HEK293T (cell line): ENCODE results near the gene PRKCB.

Source experiments
- CTCF ChIA-PET: fragments of 350-600 bp; formaldehyde crosslinking; extraction: SDS; loops from one replicate; lab custom pipeline; 2021; ENCODE audit warnings: antibody characterized with exemption, inconsistent platforms; lab: Yijun Ruan, JAX
- POLR2A ChIA-PET: fragments of 350-600 bp; formaldehyde crosslinking; extraction: SDS; loops from one replicate; lab custom pipeline; 2020; ENCODE audit warnings: antibody characterized with exemption, inconsistent platforms; lab: Yijun Ruan, JAX
- DNase-seq: peaks from one replicate; pipeline ENCODE4 v3.0.0; 2012; ENCODE audit warnings: mixed read lengths; ENCODE audit errors: extremely low spot score
- ARNT ChIP-seq: fragments of 450-650 bp; IDR thresholded peaks from 2 replicates; pipeline ENCODE4 v1.6.1; 2017; ENCODE audit warnings: mild to moderate bottlenecking
- BHLHE40 ChIP-seq: fragments of 450-650 bp; IDR thresholded peaks from 2 replicates; pipeline ENCODE4 v1.6.1; 2016; ENCODE audit warnings: mild to moderate bottlenecking, moderate library complexity, borderline replicate concordance
- CTBP1 ChIP-seq: fragments of 450-650 bp; IDR thresholded peaks from 2 replicates; pipeline ENCODE4 v1.6.1; 2016; ENCODE audit warnings: borderline replicate concordance
- ELF4 ChIP-seq: fragments of 450-650 bp; IDR thresholded peaks from 2 replicates; pipeline ENCODE4 v1.6.1; 2017; ENCODE audit warnings: antibody characterized with exemption
- FOXA1 ChIP-seq: fragments of 450-650 bp; IDR thresholded peaks from 2 replicates; pipeline ENCODE4 v1.6.1; 2016; ENCODE audit warnings: mild to moderate bottlenecking
- FOXK2 ChIP-seq: fragments of 450-650 bp; IDR thresholded peaks from 2 replicates; pipeline ENCODE4 v1.6.1; 2016; ENCODE audit warnings: mild to moderate bottlenecking
- FOXM1 ChIP-seq: fragments of 450-650 bp; IDR thresholded peaks from 2 replicates; pipeline ENCODE4 v1.6.1; 2017; ENCODE audit warnings: mild to moderate bottlenecking, borderline replicate concordance
- HDGF ChIP-seq: fragments of 450-650 bp; IDR thresholded peaks from 2 replicates; pipeline ENCODE4 v1.6.1; 2017; ENCODE audit warnings: antibody characterized with exemption, borderline replicate concordance
- L3MBTL2 ChIP-seq: fragments of 450-650 bp; conservative IDR thresholded peaks from 2 replicates; pipeline ENCODE4 v1.6.1; 2016; ENCODE audit warnings: mild to moderate bottlenecking
- LEF1 ChIP-seq: fragments of 450-650 bp; IDR thresholded peaks from 2 replicates; pipeline ENCODE4 v1.6.1; 2017; ENCODE audit warnings: mild to moderate bottlenecking, borderline replicate concordance
- NFRKB ChIP-seq: fragments of 450-650 bp; IDR thresholded peaks from 2 replicates; pipeline ENCODE4 v1.6.1; 2016; ENCODE audit warnings: mild to moderate bottlenecking, moderate library complexity
- PKNOX1 ChIP-seq: fragments of 450-650 bp; IDR thresholded peaks from 2 replicates; pipeline ENCODE4 v1.6.1; 2016
- SP1 ChIP-seq: fragments of 450-650 bp; IDR thresholded peaks from 2 replicates; pipeline ENCODE4 v1.6.1; 2017
- SUZ12 ChIP-seq: fragments of 450-650 bp; IDR thresholded peaks from 2 replicates; pipeline ENCODE4 v1.6.1; 2016; ENCODE audit warnings: mild to moderate bottlenecking
- TARDBP ChIP-seq: fragments of 450-650 bp; IDR thresholded peaks from 2 replicates; pipeline ENCODE4 v1.6.1; 2016
- ZNF384 ChIP-seq: fragments of 450-650 bp; IDR thresholded peaks from 2 replicates; pipeline ENCODE4 v1.6.1; 2016

The PRKCB gene

DNA sequence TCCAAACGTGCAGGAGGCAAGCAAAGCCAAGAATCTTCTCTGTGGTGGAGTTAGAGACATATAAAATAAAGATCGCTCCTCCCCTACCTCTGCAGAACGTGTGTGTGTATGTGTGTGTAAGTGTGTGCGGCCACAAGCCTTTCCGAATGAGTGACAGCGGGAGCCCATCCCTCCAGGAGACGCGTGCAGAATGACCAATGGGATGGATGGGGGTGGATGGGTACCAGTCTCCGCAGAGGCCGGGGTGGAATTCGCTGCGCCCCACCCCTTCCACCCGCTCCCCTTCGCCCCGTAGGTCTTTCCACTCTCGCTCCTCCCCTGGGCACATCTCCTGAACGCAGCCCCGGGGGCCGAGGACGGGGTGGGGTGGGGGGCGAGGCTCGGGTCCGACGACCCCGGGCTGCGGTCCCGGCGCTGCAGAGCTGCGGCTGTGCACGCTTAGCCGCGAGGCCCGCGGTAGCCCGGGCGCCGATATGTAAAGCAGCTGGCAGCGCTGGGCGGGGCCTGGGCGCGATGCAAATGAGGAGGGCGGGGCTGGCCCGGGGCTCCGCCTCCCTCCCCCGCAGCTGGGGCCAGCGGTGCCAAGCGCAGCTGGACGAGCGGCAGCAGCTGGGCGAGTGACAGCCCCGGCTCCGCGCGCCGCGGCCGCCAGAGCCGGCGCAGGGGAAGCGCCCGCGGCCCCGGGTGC is at the start of gene PRKCB:
Gene PRKCB (plus strand): TSS at position 594 of the 688 bp plus-strand sequence.
- peak; percentile 96 for DNase-seq
- CTCF ChIA-PET, result no interaction called here
- TF ChIP-seq ELF4 (no peak), PKNOX1 (peak; percentile 75)
- POLR2A ChIA-PET, result no interaction called here

GRCh38 chr16:23786964-23787561 is 48.7 kb upstream of the PRKCB start:
- POLR2A ChIA-PET, result interaction anchor here (0.6 kb wide), 1 partner anchor 174 kb away, joined by 3 read pairs; no protein-coding TSS in a partner anchor
- no peak for DNase-seq
- TF ChIP-seq ELF4 (no peak), LEF1 (no peak), ARNT (no peak), HDGF (no peak), FOXK2 (no peak), PKNOX1 (no peak), L3MBTL2 (no peak), NFRKB (no peak), FOXM1 (no peak), TARDBP (no peak), CTBP1 (no peak), SUZ12 (no peak)
- CTCF ChIA-PET, result no interaction called here

DNA sequence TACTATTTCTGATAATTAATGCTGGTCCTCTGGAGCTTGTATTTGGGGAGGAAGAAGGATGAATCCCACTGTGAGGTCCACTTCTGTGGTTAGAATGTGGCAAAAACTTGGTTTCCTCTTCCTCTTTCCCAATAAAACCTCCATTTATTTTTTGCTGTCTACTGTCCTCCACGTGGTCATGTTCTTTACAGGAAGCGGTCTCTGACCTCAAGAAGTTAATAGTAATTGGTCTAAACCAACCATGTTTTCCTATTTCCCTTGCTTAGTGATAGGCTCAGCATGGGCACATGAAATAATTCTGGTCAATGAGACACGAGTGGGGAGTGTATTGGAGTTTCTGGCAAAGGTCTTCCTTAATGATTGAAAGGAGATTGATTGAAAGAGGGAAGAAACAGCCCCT is 47.1 kb upstream of the PRKCB start:
- POLR2A ChIA-PET, result no interaction called here
- no peak for TF ChIP-seq NFRKB
- TF ChIP-seq FOXA1, result no peak
- no peak for TF ChIP-seq CTBP1
- no peak for TF ChIP-seq HDGF
- no peak for TF ChIP-seq ARNT
- no peak for TF ChIP-seq SUZ12
- TF ChIP-seq FOXK2, result no peak
- CTCF ChIA-PET, result no interaction called here
- DNase-seq, result no peak

DNA sequence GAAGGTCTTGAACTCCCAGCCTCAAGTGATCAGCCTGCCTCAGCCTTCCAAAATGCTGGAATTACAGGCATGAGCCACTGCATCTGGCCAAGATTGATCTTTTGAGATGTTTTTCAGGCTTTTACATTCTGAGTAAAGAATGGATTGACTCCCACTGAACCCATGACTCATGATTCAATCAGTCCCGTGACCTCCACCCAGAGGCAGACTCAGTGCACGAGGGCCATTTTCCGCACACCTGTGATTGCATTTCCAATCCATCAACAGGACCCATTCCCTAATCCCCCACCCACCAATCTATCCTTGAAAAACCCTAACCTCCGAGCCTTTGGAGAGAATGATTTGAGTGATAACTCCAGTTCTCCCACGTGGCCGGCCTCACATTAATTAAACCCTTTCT is 40.4 kb upstream of the PRKCB start:
- TF ChIP-seq SUZ12 (no peak), ZNF384 (no peak), ARNT (no peak), NFRKB (no peak), FOXA1 (no peak), HDGF (no peak), BHLHE40 (no peak), FOXK2 (no peak), LEF1 (no peak), ELF4 (no peak), PKNOX1 (no peak), SP1 (no peak), CTBP1 (no peak), TARDBP (no peak), L3MBTL2 (no peak)
- POLR2A ChIA-PET, result no interaction called here
- DNase-seq, result no peak
- CTCF ChIA-PET, result interaction anchor here (1.2 kb wide), 1 partner anchor 8 kb away, joined by 4 read pairs; no protein-coding TSS in a partner anchor

GRCh38 chr16:23796941-23797340 is 38.8 kb upstream of the PRKCB start:
- TF ChIP-seq PKNOX1, result no peak

GRCh38 chr16:23801378-23801777 is 34.4 kb upstream of the PRKCB start:
- ChIA-PET POLR2A (no interaction called here), CTCF (interaction anchor here (0.7 to 1.2 kb wide), 2 partner anchors 9 to 209 kb away, joined by 4 to 6 read pairs; no protein-coding TSS in a partner anchor)
- peak; percentile 73 for DNase-seq
- TF ChIP-seq CTBP1 (no peak), LEF1 (no peak), ZNF384 (no peak), ELF4 (no peak), NFRKB (no peak), BHLHE40 (no peak), HDGF (no peak), FOXM1 (no peak)

More at GRCh38 chr16:23796941-23797340, 38.8 kb upstream of the PRKCB start:
- ChIA-PET CTCF (no interaction called here), POLR2A (no interaction called here)
- no peak for DNase-seq
